Measurements from ENCODE around the gene SNU13.
"Not testable (repeated sequence)": the region's sequence is repeated elsewhere in the genome, so short reads cannot be mapped to it uniquely, and the experiment has no call there.

SNU13 gene

DNA sequence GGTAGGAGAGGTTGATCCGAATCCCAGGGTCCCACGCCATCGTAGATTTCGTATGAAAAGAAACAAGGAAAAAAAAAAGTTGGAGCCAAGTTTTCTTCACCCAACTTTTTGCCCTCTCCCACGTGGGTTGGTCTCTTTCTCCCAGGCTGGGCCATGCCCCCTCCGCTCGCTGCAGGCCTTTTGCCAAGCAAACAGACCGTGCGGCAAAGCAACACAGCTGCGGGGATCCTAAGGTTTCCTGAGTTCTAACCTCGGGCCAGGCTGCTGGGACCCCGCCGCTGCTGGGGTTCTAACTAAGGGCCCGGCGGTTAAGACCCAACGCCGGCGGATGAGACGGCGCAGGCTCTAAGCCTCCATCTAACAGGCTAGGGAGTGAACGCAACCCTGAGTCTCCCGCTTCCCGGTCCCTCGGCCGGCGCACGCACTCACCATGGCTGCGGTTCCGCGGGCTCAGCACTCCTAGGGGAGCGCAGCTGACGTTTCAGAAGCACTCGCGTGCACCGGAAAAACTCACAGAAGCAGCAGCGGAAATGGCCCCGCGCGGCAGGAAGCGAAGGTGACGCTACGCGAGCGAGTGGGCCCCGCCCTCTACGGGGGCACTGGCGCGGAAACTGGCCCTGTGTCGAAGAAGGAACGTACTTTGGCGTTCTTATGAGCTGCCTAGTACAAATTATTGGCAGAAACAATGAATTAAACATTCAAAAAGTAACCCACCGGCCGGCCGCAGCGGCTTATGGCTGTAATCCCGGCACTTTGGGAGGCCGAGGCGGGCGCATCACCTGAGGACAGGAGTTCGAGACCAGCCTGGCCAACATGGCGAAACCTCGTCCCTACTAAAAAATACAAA, at the start of gene SNU13:
Gene SNU13, minus strand, starts transcription at position 503 of the 847 bp plus-strand sequence. Its CDS starts 71 bp downstream, at position 432.
- DNase-seq: peak; percentile 89

DNA sequence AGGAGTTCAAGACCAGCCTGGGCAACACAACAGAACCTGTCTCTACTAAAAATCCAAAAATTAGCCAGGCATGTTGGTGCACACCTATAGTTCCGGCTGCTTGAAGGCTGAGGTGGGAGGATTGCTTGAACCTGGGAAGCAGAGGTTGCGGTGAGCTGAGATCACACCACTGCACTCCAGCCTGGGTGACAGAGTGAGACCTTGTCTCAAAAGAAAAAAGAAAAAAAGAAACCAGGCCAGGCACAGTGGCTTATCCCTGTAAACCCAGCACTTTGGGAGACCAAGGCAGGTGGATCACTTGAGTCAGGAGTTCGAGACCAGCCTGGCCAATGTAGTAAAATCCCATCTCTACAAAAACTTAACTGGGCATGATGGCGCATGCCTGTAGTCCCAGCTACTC, 44.6 kb upstream of the SNU13 start:
- DNase-seq: not testable (repeated sequence)

DNA sequence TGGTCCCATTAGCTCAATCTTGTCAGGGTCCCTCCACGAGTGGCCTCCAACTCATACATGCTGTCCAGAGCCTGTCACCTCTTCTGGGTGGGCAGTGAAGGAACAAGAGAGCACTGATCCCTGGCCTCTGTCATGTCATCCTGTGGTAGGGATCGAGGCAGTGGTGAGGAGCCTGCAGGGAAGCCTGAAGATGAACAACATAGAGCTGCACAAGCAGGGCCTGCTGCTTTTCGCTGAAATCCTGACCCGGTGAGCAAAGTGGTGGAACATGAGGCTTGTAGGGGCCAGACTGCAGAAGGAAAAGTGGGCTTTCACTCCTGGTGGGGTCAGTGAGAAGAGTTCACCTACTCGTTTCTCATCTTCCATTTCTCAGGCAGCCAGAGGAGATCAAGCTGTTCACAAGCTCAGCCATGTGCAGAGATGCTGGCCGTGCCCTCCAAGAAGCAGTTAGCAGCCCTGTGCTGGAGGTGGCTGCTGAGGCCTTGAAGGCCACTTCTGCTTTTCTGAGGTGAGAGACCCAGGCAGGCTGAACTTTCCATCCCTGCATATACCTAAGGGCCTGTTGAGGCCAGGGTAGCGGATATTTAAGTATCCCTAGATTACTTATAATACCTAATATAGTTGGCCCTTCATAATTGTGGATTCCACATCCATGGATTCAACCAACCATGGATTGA, 43.6 kb upstream of the SNU13 start:
- no peak for DNase-seq

DNA sequence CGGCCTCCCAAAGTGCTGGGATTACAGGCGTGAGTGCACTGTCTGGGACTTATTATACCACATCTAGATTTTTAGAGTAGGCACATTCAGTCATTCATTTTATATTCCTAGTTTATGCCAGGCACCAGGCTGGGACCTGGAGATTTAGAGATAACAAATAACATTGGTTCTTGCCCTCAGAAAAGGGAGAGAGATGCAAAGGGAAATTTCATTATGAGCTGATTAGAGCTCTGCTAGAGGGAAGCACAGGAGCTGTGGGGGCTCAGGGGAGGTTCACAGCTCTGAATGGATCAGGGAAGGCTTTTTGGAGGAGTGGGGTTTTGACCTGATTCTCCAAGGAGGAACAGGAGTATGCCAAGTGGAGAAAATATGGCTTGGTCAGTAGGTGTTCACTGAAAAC, 42.9 kb upstream of the SNU13 start:
- no peak for DNase-seq

DNA sequence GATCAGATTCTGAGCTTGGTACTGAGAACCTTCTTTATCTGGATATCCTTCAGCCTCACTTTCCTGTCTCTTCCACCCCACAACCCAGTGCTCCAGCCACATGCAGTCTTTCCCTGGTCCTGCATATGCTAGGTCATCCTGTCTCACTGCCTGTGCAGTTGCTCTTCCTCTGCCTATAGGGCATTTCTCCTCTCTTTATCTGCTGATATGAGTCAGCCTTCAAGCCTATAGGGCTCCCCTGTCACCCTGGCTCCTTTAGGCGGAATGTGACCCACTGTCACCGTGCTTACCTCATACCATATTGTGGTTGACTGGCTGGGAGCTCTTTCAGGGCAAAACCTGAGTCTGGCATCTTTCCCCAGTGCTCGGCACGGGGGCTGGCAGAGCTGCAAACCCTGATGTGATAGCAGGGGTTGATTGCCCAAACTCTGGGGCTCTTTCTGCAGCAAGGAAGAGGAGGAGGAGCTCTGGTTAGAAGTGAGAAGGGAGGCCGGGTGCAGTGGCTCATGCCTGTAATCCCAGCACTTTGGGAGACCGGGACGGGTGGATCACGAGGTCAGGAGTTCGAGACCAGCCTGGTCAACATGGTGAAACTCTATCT, 36.9 kb upstream of the SNU13 start:
- DNase-seq: no peak

DNA sequence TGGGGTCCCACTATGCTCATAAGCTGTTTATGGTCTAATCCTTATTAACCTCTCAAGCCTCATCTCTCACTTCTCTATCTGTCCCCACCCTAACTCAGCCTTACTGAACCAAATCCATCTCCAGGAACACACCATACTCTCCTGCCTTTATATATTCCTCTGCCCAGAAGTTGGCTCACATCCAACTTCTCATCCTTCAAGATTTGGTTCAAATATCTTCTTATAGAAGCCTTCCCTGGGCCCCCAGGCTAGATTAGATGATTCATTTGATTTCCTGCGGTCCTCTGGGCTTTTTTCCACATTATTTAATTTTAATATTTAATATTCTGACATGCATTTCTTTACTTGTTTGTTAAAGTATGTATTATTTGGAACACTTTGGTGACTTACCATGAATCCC, 33.8 kb upstream of the SNU13 start:
- DNase-seq: no peak

DNA sequence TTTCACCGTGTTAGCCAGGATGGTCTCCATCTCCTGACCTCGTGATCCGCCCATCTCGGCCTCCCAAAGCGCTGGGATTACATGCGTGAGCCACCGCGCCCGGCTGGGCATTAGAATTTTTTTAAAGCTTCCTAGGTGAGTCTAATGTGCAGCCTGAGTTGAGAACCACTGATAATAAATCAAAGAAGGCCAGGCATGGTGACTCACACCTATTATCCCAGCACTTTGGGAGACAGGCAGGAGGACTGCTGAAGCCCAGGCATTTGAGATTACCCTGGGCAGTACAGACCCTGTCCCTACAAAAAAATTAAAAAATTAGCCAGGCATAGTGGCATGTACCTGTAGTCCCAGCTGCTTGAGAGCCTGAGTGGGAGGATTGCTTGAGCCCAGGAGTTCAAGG, 24.3 kb upstream of the SNU13 start:
- DNase-seq: no peak

DNA sequence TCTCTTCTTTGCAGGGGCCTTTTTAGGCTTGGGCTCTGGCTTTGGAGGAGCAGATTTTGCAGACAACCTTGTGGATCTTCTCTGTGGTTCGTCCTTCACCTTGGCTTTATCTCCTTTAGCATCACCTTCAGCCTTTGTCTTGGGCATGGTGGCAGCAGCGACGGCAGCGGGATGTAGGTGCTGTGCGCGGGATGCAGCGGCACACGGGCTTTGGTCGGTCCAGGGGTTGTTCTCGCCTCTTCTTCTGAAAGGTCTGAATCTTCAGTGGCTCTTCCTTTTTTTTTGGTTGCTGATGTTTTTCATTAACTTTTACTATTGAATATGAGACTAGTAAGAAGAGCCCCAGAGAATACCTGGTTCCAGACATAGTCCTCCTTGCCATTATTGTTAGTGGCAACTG, 20.7 kb upstream of the SNU13 start:
- no peak for DNase-seq

DNA sequence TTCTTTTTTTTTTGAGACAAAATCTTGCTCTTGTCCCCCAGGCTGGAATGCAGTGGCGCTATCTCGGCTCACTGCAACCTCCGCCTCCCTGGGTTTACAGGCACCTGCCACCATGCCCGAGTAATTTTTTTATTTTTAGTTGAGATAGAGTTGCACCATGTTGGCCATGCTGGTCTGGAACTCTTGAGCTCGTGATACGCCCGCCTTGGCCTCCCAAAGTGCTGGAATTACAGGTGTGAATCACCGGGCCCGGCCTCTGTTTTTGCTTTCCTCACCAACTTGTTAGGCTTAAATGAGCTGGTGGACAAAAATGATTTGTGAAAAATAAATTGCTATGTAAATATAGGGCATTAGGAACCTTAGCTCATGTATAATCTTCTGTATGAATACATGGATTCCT, 14.1 kb upstream of the SNU13 start:
- DNase-seq: no peak

DNA sequence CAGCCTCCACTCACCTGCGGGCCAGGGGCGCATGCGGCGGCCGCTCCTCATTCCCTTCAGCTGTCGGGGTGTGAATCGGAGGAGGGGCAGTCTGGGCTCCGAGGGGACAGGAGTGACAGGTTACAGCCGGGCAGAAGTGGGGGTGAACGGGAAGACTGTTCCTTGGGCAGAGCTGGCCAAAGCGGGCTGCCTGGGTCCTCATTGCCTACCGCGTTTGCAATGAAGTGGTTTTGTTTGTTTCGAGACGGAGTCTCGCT, 11.4 kb upstream of the SNU13 start:
- DNase-seq: no peak

DNA sequence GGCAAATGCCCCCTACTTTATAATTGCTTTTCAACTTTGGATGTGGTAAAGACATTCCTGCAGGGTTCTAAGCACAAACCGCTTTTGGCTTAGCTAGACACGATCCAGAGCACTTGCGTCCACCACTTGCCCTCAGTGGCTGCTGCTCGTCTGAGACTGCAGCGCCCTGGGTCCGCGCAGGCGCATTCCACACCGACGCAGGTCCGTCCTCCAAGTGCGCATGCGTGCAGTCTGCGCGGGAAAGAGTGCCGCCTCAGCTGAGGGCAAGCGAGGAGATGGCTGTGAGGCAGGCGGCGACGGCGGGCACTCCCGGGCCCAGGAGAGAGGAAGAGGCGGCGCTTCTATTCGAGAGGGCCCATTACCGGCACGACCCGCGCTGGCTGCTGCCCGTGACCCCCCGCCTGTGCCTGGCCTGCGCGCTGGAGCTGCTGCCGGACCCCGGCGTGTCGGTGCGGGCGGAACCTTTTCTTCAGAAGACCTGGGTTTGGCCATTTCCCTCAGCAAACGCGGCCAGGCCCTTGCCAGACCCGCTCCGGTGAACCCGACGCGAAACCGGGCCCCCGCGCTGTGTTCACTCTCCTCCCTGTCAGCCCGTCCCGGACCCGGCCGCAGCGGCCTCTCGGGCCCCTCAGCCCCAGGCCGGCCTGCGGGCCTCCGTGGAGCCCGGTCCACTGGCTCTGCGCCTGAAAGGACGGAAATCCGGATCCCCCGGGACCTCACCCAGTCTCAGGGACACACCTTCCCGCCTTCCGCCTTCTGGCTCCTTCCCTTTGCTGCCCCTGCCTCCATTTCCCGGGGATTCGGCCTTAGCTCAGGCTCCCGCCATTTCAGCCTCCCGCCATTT, 10.8 kb upstream of the SNU13 start, which contains the start of gene MEI1:
Gene MEI1, plus strand, starts transcription at position 240 of the 844 bp plus-strand sequence. Its CDS starts 36 bp downstream, at position 276.
- DNase-seq: peak; percentile 86

DNA sequence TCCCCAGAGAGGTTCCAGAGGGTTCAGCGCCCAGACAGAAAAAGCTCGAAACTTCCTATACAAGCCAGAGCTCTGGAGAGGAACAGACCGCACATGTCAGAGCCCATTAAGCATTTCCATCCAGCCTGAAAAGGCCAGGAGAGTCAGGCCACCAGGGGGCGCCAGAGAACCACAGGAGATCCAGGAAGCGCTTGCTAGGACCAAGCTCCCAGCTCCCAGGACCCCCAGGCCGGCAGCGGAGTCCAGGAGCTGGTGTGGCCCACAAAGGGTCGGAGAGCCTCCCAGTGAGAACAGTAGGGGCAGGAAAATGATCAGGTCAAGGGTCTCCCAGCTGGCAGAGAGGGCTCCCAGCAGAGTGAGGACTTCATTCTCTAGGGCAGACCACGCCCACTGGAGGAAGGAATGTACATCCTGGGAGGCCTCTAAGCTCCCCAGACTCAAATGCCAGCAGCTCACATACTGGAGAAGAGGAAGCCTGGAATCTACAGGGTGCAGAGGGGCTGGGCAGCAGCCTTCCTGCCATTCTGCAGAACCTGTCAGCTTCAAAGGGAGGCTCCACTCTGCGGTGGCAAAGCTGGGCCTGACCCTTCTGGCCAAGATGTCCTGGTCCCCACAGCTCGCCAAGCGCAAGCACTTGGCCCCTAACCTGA, 8.6 kb upstream of the SNU13 start:
- DNase-seq: peak; percentile 93

DNA sequence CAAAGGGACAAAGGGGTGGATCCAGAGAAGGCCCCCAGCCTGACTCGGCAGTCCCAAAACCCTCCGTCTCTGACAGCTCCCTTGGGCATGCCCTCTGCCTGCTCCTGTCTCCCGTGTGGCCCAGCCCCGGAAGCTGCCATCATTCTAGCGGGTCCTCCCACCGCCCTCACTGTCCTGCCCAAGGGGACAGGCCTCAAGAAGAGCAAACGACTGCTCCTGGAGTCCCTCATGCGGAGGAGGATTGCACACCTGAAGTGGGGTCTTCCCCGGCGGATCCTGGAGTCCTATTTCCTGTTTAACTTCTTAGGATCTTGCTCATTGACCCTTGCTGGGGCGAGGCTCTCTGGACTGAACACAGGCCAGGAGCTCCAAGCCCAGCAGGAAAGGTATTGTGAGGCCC, 8.0 kb upstream of the SNU13 start:
- DNase-seq: no peak

DNA sequence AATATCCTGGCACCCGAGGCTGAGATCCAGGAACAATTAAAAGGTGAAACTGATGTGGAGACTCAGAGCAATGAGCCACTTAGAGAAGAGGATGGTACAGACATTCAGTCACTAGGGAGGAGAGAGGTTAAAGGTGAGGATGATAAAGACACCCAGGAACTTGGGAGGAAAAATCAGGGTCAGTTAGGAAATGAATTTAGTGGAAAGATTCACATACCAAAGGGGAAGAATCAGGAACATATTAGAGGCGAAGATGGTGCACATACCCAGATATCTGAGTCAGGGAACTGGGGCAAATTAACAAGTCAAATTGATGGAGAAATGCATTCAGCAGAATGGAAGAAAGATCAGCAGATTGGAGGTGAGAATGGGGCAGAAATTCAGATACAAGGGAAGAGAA, 6.5 kb upstream of the SNU13 start:
- no peak for DNase-seq

DNA sequence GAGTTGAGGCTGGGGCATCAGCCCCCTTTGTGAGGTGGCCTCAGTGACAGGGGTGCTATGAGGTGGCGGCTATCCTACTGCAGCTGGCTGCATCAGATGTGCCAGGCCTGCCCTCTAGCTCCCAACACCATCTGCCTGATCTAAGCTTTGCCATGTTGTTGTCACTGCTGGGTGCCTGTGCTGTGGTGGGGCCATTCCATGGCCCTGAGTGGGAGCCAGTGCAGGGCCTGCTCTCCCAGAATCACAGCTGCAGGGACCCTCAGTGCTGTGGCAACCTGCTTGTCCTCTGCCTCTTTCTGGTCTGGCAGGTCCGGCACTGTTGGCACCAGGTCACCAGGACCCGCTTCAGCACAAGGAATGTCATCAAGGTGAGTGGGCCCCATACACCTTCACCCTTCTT, 1.8 kb upstream of the SNU13 start:
- DNase-seq: no peak

DNA sequence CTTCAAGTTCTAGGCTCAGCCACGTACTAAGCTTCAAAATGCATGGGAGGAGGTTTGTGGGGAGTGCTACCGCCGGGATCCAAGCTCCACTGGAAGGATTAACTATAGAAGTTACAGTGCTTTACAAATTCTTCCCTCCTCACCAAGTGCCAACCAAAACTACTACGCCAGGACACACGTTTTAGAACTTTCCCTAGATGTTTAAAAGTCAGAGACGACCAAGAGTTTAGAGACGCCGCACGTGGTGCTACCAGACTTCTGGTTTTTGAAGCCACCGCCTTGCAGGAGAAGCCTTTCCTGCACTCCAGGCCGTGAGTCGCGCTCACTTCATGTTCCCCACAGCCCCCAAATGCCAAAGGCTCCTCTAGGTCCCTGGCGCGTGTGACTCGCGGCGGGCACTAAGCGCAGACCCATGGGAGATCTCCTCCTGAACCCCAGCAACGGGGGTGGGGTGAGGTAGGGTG, 734 bp downstream of the SNU13 start:
- no peak for DNase-seq

DNA sequence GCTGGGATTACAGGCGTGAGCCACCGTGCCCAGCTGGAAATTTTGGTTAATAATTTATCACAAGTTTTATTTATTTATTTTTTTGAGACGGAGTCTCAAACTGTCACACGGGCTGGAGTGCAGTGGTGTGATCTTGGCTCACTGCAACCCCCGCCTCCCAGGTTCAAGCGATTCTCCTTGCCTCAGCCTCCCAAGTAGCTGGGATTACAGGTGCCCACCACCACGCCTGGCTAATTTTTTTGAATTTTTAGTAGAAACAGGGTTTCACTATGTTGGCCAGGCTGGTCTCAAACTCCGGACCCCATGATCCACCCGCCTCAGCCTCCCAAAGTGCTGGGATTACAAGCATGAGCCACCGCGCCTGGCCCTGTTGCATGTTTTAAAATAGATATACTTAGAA, 1.8 kb downstream of the SNU13 start:
- DNase-seq: not testable (repeated sequence)

DNA sequence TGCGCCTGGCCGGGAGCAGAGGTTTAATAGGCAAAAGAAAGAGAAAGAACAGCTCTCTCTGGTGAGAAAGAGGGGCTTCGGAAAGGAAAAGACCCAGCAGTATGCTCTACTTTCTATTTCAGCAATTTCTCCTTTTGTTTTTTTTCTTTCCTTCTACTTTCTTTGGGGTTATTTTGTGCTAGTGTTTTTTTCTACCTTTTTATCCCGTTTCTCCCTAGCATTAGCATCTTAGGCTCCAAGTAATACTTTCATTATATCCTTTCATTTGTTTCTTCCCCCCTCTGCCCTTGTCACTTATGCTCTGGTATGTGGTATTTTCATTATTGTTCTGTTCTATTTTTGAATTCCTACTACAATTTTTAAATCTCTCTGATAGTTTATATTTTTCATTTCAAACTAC, 4.5 kb downstream of the SNU13 start:
- no peak for DNase-seq

DNA sequence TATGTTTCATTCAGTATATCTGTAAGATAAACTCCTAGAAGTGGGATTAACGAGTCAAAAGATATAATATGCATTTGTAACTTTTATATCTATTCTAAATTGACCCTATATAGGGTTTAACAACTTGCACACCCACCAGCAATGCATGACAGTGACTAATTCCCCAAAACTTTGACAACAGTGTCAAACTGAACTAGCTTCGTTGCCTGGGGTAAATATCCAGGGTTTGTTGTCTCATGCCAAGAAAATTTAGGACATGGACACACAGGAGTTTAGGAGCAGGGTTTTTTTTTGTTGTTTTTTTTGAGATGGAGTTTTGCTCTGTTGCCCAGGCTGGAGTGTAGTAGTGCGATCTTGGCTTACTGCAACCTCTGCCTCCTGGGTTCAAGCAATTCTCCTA, 5.1 kb downstream of the SNU13 start:
- DNase-seq: no peak

DNA sequence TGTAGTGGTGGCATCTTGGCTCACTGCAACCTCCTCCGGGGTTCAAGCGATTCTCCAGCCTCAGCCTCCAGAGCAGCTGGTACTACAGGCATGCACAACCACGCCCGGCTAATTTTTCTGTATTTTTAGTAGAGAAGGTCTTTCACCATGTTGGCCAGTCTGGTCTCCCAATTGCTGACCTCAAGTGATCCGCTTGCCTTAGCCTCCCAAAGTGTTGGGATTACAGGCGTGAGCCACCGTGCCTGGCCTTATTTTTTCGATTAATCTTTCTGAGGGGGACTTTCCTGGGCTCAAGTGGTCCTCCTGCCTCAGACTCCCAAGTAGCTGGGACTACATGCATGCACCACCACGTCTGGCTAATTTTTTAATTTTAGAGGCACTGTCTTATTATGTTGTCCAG, 5.6 kb downstream of the SNU13 start:
- no peak for DNase-seq

DNA sequence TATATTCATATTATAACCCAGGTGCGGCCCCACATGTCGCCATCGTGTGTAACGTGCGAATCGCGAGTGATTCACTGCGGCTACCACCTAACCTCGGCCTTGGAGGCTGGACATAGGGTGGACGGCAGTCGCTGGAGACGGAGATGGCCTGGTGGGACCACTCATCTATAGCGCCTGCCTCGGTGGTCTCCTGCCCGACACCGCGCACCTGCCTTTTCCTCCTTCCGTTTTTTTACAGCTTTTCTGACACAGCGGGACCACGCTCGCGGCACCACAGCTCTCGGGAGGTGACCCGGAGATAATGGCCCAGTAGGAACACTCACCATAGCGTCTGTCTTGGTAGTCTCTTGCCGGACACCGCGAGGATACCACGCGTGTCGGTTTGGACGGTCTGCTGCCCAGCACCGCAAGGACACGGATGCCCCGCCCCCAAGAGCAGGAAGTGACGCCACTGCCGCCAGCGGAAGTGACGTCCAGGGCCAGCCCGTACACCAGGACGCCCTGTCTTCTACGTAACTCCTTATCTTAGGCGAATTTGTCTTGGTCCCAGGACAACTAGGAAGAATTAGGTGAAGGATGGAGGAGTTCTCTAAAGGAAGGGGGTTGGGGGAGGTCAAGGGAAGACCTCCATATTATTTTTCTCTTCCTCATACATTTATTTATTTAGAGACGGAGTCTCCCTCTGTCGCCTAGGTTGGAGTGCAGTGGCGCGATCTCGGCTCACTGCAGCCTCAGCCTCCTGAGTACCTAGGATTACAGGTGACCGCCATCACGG, 6.4 kb downstream of the SNU13 start:
- DNase-seq: peak; percentile 80

DNA sequence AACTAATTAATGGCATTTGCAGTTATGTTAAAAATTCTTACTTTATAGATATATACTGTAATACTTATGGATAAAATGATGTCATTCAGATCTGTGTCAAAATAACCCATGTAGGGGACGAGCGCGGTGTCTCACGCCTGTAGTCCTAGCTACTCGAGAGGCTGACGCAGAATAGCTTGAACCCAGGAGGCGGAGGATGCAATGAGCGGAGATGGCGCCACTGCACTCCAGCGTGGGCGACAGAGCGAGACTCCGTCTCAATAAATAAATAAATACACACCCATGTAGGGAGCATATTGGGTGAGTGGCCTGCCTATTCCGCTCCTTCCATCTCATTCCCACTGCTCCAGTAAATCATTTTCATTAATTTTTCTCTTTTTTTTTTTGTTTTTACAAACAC, 7.1 kb downstream of the SNU13 start:
- no peak for DNase-seq
